H1 (cell line): ENCODE results near the gene AWAT2.

Experiments
- CTCF ChIP-seq, 3 experiments: IDR thresholded peaks; 1 replicate in 2 of 3; 2 replicates in 1 of 3; pipeline versions ENCODE4 v1.5.1 to v1.6.1; 2011; ENCODE audit warnings: low read length in 3 of 3, mild to moderate bottlenecking in 3 of 3, inconsistent platforms in 2 of 3, low read depth in 1 of 3, moderate library complexity in 1 of 3; ENCODE audit not compliant: insufficient read depth in 1 of 3; ENCODE audit errors: control extremely low read depth in 1 of 3
- E2F6 ChIP-seq: IDR thresholded peaks from 2 replicates; pipeline ENCODE4 v1.6.1; 2012; ENCODE audit warnings: inconsistent platforms
- KDM5A ChIP-seq: fragments of 200-600 bp; IDR thresholded peaks from 2 replicates; pipeline ENCODE4 v1.7.1; 2012; ENCODE audit warnings: mild to moderate bottlenecking, low read length, inconsistent platforms, mixed read lengths
- MAX ChIP-seq: IDR thresholded peaks from 2 replicates; pipeline ENCODE4 v1.6.1; 2012; ENCODE audit warnings: inconsistent platforms
- TAF1 ChIP-seq: IDR thresholded peaks from 2 replicates; pipeline ENCODE4 v1.6.1; 2011; ENCODE audit warnings: mild to moderate bottlenecking, low read depth, low read length

- TF ChIP-seq TAF1 (no peak), MAX (no peak), KDM5A (no peak), E2F6 (no peak), CTCF (IDR thresholded peaks at IDR 0.05; ENCODE audit: control extremely low read depth in 1 of 3, insufficient read depth in 1 of 3, low read depth in 1 of 3, low read length in 3 of 3) (no peak)
Observed at GRCh38 chrX:70038951-70039350, 10.8 kb downstream of the AWAT2 start.
